Muscle of leg (tissue), 16 donors: ENCODE measurements around the gene NXPH1. TPM values are rescaled to one million over a fixed set of nuclear protein-coding genes. Genes with fewer than 3 reads are reported as not detected.

Experiments used
- DNase-seq: peaks from one replicate; pipeline ENCODE4 v3.0.0; 2013
- H3K27ac ChIP-seq: one replicate; pipeline ENCODE4 v1.5.1; 2013; ENCODE audit warnings: mild to moderate bottlenecking, low read length, control low read depth
- H3K27me3 ChIP-seq: one replicate; pipeline ENCODE4 v1.6.1; 2013; ENCODE audit warnings: low read length; ENCODE audit not compliant: control insufficient read depth, insufficient read depth
- H3K36me3 ChIP-seq: one replicate; pipeline ENCODE4 v1.6.1; 2013; ENCODE audit warnings: low read length; ENCODE audit not compliant: control insufficient read depth, insufficient read depth
- H3K4me1 ChIP-seq: one replicate; pipeline ENCODE4 v1.6.1; 2013; ENCODE audit warnings: low read length; ENCODE audit not compliant: control insufficient read depth, insufficient read depth
- H3K4me3 ChIP-seq: one replicate; pipeline ENCODE4 v1.5.1; 2013; ENCODE audit warnings: low read length, control low read depth
- H3K9me3 ChIP-seq: replicated peaks from 2 replicates; pipeline ENCODE4 v1.6.1; 2013; ENCODE audit warnings: low read depth, low read length; ENCODE audit not compliant: control insufficient read depth
- WGBS: methylation state at CpG from one replicate; pipeline ENCODE4 v1.1.5; 2013; ENCODE audit warnings: missing lambda C conversion rate; ENCODE audit not compliant: insufficient coverage; 5-methylcytosine and 5-hydroxymethylcytosine counted together
- long read RNA-seq, 11 donors: transcript quantifications; one replicate each; lab custom pipeline, GENCODE V29; 2026
- polyA plus RNA-seq, 8 donors: library from polyadenylated mRNA; unstranded; fragments of 120-200 nt; gene quantifications; one replicate each; pipeline versions ENCODE4 v1.2.1 to v1.2.3, GENCODE V29; 2013; ENCODE audit warnings: inconsistent platforms in 1 of 8, low replicate concordance in 1 of 8; ENCODE audit not compliant: insufficient read length in 8 of 8, insufficient read depth in 1 of 8
- total RNA-seq: library from RNA; stranded (reverse); fragments of 120-200 nt; gene quantifications from one replicate; pipeline ENCODE4 v1.2.4, GENCODE V29; 2013

Gene NXPH1
- total RNA-seq, result not detected
- polyA plus RNA-seq, result under 1 TPM in 1 of 8 donors, not detected in 7; 0.28 TPM
- long read RNA-seq, donor 1, result 0 reads
- long read RNA-seq, donor 2, result 0 reads
- long read RNA-seq, donor 3, result 0 reads
- long read RNA-seq, donor 4, result 0 reads
- long read RNA-seq, donor 5, result 0 reads
- long read RNA-seq, donor 6, result 0 reads
- long read RNA-seq, donor 7, result 0 reads
- long read RNA-seq, donor 8, result 0 reads
- long read RNA-seq, donor 9, result 0 reads
- long read RNA-seq, donor 10, result 0 reads
- long read RNA-seq, donor 11, result 0 reads

GRCh38 chr7:8433477-8434289, at the start of gene NXPH1:
Gene NXPH1 (plus strand): TSS chr7:8433609.
- H3K27me3 ChIP-seq, result peaks cover 56% of the 10 kb centered on the region
- H3K27ac ChIP-seq, result no peak within 1 kb of the TSS
- H3K9me3 ChIP-seq, result no peaks in the 10 kb centered on the region
- WGBS, result under 1% methylated on average over 65 of the region's 71 CpGs
- H3K36me3 ChIP-seq, result no peaks in the 10 kb centered on the region
- peaks cover 7% of the 10 kb centered on the region for H3K4me1 ChIP-seq
- H3K4me3 ChIP-seq, result no peak within 1 kb of the TSS
- DNase-seq, result peak; percentile 16

GRCh38 chr7:8384901-8385300, 48.5 kb upstream of the NXPH1 start:
- 94% methylated on average over 2 of the region's 4 CpGs for WGBS
- Histone ChIP-seq H3K9me3 (no peaks in the 10 kb centered on the region), H3K27ac (no peak overlapping the region), H3K27me3 (no peaks in the 10 kb centered on the region), H3K36me3 (no peaks in the 10 kb centered on the region), H3K4me3 (no peak overlapping the region), H3K4me1 (no peaks in the 10 kb centered on the region)
- DNase-seq, result no peak

GRCh38 chr7:8386926-8387550, 46.4 kb upstream of the NXPH1 start:
- no peaks in the 10 kb centered on the region for H3K36me3 ChIP-seq
- H3K27me3 ChIP-seq, result no peaks in the 10 kb centered on the region
- 43% methylated on average over 3 of the region's 5 CpGs for WGBS
- H3K27ac ChIP-seq, result no peak overlapping the region
- no peaks in the 10 kb centered on the region for H3K4me1 ChIP-seq
- no peak overlapping the region for H3K4me3 ChIP-seq
- DNase-seq, result no peak
- no peaks in the 10 kb centered on the region for H3K9me3 ChIP-seq

GRCh38 chr7:8387551-8388256, 45.7 kb upstream of the NXPH1 start:
- H3K4me3 ChIP-seq, result no peak overlapping the region
- H3K36me3 ChIP-seq, result no peaks in the 10 kb centered on the region
- no peaks in the 10 kb centered on the region for H3K27me3 ChIP-seq
- no peaks in the 10 kb centered on the region for H3K4me1 ChIP-seq
- no peaks in the 10 kb centered on the region for H3K9me3 ChIP-seq
- no peak overlapping the region for H3K27ac ChIP-seq
- WGBS, result 58% methylated on average over 3 of the region's 7 CpGs
- DNase-seq, result no peak

- H3K4me1 ChIP-seq, result no peaks in the 10 kb centered on the region
- no CpG with 5 or more reads among the region's 2 CpGs for WGBS
- no peaks in the 10 kb centered on the region for H3K9me3 ChIP-seq
- no peak overlapping the region for H3K4me3 ChIP-seq
- no peak for DNase-seq
- no peaks in the 10 kb centered on the region for H3K27me3 ChIP-seq
- no peaks in the 10 kb centered on the region for H3K36me3 ChIP-seq
- no peak overlapping the region for H3K27ac ChIP-seq
These were observed 45.2 kb upstream of the NXPH1 start for GRCh38 chr7:8388257-8388625.

- H3K27me3 ChIP-seq, result no peaks in the 10 kb centered on the region
- no peak overlapping the region for H3K4me3 ChIP-seq
- no peaks in the 10 kb centered on the region for H3K36me3 ChIP-seq
- no peak overlapping the region for H3K27ac ChIP-seq
- H3K9me3 ChIP-seq, result no peaks in the 10 kb centered on the region
- peak; percentile 14 for DNase-seq
- no peaks in the 10 kb centered on the region for H3K4me1 ChIP-seq
- WGBS, result 6% methylated on average over 6 of the region's 10 CpGs
These were observed 43.7 kb upstream of the NXPH1 start for GRCh38 chr7:8389593-8390261.

GRCh38 chr7:8390262-8390626, 43.2 kb upstream of the NXPH1 start:
- Histone ChIP-seq H3K36me3 (no peaks in the 10 kb centered on the region), H3K27ac (no peak overlapping the region), H3K27me3 (no peaks in the 10 kb centered on the region), H3K9me3 (no peaks in the 10 kb centered on the region), H3K4me3 (no peak overlapping the region), H3K4me1 (no peaks in the 10 kb centered on the region)
- no CpG with 5 or more reads among the region's 3 CpGs for WGBS
- no peak for DNase-seq

GRCh38 chr7:8391353-8392062, 41.9 kb upstream of the NXPH1 start:
- Histone ChIP-seq H3K27ac (no peak overlapping the region), H3K9me3 (no peaks in the 10 kb centered on the region), H3K27me3 (no peaks in the 10 kb centered on the region), H3K36me3 (no peaks in the 10 kb centered on the region), H3K4me3 (no peak overlapping the region), H3K4me1 (no peaks in the 10 kb centered on the region)
- no peak for DNase-seq
- no CpG with 5 or more reads among the region's 6 CpGs for WGBS

GRCh38 chr7:8396294-8396693, 37.1 kb upstream of the NXPH1 start:
- WGBS, result 76% methylated on average over 3 of the region's 5 CpGs
- H3K27me3 ChIP-seq, result no peaks in the 10 kb centered on the region

More at GRCh38 chr7:8396294-8396693, 37.1 kb upstream of the NXPH1 start:
- H3K36me3 ChIP-seq, result no peaks in the 10 kb centered on the region
- H3K4me3 ChIP-seq, result no peak overlapping the region
- no peaks in the 10 kb centered on the region for H3K4me1 ChIP-seq
- no peaks in the 10 kb centered on the region for H3K9me3 ChIP-seq
- DNase-seq, result no peak
- no peak overlapping the region for H3K27ac ChIP-seq
